HG02943 (cell line): Measurements from ENCODE around the gene DNAI2.

Experiments used
- ATAC-seq: cut with Tn5 transposase; IDR thresholded peaks from one replicate; pipeline ENCODE4 v1.9.1; 2021; ENCODE audit warnings: mild to moderate bottlenecking, low read depth, moderate library complexity; ENCODE audit not compliant: unreplicated experiment

DNAI2 gene

GRCh38 chr17:74335529-74336062, 61.6 kb downstream of the DNAI2 start:
- ATAC-seq = no peak

DNA sequence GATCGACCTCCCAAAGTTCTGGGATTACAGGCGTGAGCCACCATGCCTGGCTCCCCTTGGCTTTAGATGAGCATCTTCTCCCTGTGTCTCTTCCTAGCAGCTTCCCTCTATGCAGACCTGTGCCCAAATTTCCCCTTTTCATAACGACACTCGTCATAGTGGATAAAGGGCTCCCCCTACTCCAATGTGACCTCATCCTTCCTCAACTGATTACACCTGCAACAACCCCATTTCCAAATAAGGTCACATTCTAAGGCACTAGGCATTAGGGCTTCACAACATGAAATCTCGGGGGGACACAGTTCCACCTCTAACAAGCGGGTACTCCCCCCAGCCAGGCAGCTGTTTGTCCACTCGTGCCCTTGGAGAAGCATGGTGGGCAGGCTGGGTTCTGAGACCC, 62.3 kb downstream of the DNAI2 start:
- ATAC-seq = no peak

DNA sequence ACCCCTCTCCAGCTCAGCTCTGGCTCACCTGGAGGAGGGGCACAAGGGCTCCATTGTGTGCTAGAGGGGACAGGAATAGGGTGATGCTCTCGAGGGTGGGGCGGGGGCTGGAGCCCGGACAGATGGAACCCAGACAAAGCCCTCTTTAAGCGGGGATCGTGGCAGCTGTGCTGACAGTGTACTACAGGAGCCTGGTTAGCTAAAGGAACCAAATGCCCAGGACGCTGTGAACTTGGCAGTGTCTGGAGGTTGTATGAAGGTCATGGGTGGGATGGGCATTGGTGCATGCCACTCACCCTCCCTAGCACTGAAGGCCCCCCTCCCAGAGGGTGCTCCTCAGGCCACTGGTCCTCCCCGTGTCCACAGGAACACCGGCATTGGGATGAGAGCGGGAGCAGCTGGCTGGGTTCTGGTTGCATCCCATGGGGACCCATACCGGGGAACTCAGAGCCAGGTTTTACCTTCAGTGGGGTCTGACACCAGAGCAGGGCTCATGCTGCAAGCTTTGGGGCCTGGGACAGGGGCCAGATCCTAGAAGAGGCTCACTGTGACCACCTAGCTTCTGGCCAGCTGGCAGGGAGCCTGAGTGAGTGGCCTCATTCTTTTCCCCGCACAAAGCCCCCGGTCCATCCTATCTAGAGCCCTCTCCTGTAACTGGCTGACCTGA, 63.9 kb downstream of the DNAI2 start:
- ATAC-seq = no peak

DNA sequence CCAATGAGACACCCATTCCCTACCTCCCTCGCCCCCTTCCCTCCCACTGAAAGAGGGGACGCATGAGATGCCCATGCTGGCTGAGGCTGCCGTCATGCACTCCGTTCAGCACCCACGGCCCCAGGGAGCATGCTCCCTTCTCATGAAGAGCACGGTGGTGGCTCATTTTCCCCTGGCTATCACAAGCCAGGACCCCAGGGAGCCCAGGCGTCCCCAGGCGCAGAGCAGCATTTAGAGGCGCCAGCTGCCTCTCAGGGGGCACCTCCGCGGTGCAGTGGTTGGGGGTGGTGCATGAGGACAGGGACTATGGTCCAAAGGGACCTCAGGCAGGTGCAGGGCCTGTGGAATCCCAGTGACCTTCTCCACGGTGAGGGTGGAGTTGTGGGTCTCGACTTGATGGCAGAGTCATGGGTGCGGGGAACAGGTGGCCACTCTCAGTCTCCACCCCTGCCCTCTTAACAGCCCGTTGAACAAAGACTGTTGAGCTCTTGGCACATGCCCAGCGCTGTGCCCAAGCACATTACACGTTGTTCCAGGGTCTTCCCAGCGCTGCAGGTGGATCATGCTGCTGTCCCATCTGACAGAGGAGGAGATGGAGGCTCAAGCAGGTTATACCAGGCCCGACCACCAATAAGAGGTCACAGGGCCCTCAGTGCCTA, 65.6 kb downstream of the DNAI2 start:
- no peak for ATAC-seq

DNA sequence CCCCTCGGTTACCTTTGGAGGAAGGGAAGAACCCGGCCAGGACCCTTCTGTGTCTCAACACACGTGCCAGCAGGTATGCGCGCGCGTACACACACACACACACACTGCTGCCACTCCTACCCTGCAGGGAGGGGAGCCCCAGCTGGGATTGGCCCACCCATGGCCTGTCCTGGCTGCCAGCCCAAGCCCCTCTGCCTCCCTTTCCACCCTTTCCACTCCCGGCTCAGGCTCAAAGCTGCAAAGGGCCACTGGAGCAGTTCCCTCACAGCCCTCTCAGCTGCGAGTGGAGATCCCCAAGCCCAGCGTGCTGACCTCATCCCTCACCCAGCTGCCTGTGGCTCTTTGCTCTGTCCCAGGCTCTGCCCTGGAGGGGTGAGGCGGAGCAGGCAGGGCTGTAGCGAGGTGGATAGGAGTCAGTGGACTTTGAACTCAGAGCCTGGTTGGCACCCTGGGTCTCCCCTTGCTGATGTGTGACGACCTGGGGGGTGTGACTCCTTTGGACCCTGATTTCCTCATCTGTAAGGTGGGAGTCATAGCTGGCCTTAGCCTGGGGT, 66.5 kb downstream of the DNAI2 start:
- ATAC-seq = no peak

DNA sequence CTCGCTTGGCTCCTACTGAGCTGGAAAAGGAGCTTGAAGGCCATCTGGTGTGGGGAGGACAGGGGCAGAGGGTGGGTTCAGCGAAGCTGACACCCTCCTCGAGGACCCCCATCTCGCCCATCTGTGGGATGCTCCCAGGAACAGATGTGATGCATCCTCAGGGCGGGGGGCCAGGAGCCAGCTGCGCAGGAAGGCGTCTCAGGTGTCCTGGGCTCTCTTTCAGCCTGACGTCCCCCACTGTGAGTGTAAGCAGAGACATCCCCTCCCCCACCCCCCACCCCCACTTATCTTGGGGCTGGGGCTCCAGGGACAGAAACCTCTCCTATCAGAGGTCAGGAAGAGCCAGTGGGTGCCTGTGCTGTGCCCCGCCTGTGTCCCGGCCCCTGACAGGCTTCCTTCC, 68.2 kb downstream of the DNAI2 start:
- no peak for ATAC-seq

DNA sequence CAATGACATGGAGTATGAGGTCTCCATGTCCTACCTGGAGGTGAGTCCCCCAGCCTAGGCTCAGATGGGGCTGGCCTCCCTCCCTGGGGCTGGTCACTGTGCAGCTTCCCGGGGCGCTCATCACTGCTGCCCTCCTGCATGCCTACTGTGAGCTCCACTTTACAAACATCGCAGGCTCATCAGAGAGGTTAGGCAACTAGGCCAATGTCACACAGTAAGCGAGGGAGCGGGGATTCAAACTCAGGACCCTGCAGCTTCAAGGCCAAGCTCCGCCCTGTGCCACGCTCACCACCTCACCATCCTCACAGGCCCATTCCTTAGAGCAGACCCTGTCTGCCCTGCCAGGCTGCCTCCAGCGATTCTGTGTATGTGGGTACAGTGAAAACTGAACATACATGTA, 69.1 kb downstream of the DNAI2 start:
- no peak for ATAC-seq

- ATAC-seq = no peak
Observed at GRCh38 chr17:74343526-74344284, 69.7 kb downstream of the DNAI2 start.

GRCh38 chr17:74344658-74345057, 70.6 kb downstream of the DNAI2 start:
- no peak for ATAC-seq

- ATAC-seq = no peak
Observed at GRCh38 chr17:74345433-74346241, 71.6 kb downstream of the DNAI2 start.

DNA sequence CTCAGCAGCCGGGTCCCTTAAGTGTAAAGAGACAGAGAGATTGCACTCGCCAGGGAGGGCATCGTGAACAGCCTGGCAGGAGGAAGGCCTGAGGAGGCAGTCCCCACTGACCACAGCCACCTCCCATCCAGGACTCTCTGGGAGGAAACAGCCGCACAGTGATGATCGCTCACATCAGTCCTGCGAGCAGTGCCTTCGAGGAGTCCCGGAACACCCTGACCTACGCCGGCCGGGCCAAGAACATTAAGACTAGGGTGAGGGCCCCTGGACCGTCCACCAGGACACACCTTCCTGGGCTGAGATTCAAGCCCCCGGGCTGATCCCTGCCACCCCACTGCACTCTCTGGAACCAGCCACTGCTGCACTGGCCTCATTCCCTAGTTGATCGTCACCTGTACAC, 73.6 kb downstream of the DNAI2 start:
- ATAC-seq = no peak

GRCh38 chr17:74349120-74349519, 75.1 kb downstream of the DNAI2 start:
- ATAC-seq = no peak

- no peak for ATAC-seq
Observed at GRCh38 chr17:74350486-74350885, 76.5 kb downstream of the DNAI2 start.

DNA sequence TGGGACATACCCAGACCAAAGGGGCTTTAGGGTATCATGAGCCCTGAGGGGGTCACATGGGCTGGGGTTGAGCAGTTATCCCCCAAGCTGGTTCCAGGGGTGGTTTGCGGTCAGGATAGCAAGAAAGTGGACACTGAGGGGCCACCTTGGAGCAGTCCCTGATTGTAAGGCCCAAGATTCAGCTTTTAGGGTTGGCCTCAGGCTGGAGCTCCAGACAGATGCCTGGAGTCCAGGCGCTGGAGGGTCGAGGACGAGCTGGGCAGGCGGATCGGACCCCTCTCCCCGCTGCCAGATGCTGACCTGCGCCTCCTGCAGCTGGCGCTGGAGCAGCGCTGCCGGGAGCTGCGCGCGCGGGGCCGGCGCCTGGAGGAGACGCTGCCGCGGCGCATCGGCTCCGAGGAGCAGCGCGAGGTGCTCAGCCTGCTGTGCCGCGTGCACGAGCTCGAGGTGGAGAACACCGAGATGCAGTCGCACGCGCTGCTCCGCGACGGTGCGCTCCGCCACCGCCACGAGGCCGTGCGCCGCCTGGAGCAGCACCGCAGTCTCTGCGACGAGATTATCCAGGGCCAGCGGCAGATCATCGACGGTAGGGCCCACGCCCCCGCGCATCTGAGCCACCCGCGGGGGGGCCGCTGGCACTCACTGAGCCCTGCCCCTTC, 77.6 kb downstream of the DNAI2 start:
- no peak for ATAC-seq

DNA sequence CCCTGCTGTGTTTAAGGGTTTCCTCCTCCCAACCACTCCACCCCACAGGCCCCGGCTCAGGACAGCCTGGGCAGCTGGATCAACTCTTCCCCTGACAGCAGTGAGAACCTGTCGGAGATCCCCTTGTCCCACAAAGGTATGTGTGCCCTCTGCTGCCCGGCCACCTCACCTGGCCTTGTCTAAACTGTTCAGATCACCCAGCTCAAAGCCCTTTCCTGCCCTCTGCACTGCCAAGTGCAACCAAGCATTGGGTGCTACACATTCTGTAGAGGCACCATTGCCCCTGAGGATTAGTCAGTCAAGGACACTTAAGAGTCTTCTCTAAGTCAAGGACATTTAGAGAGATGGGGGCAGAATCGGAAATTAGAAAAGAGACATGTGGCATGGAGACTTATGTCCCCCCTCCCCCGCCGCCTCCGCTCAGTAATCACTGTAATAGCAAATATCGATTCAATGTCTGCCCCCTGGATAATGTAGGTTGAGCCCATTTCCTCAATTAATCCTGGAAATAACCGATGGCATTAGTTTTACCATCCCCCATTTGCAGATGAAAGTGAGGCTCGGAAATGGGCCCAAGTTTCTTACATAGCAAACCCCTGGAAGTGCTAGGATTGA, 79.5 kb downstream of the DNAI2 start:
- no peak for ATAC-seq

DNA sequence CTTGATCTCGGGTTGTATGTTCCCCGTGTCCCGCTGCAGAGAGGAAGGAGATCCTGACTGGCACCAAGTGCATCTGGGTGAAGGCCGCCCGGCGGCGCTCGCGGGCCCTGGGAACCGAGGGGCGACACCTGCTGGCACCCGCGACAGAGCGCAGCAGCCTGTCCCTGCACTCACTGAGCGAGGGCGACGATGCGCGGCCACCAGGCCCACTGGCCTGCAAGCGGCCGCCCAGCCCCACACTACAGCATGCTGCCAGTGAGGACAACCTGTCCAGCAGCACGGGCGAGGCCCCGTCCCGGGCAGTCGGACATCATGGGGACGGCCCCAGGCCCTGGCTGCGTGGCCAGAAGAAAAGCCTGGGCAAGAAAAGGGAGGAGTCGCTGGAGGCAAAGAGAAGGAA, 80.1 kb downstream of the DNAI2 start:
- ATAC-seq = no peak

DNA sequence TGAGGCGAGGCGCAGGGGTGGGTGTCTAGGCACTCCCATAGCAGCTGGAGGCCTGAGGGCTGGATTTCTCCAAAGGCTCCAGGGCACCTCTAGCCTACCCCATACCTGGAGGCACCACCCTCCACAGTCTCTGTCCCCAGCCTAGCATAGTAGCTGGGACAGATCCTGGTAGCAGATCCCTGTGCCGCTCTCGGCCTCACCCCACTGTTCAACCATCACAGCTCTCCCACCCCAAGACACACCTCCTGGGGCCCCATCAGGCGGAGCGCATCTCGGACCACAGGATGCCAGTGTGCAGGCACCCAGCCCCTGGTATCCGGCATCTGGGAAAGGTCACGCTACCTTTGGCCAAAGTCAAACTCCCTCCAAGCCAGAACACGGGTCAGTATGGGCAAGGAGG, 80.5 kb downstream of the DNAI2 start:
- no peak for ATAC-seq

DNA sequence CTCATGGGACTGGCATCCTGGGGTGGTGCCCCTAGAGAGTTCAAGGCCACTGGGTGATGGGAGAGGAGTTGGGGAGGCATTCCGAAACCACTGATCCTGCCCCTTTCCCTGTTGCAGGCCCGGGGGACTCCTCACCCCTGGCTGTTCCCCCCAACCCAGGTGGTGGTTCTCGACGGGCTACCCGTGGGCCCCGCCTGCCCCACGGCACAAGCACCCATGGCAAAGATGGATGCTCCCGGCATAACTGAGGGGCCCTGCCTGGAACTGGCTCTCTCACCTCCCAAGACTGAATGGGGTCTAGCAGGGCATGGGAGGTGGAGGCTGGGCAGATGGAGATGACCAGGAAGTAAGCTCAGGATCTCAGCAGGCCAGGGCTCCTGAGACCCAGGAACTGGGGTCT, 81.0 kb downstream of the DNAI2 start:
- no peak for ATAC-seq

GRCh38 chr17:74356646-74357465, 82.8 kb downstream of the DNAI2 start:
- no peak for ATAC-seq
